Measurements from ENCODE around the gene OVOL1. TPM values are rescaled to one million over a fixed set of nuclear protein-coding genes. Genes with fewer than 3 reads are reported as not detected.

Gene OVOL1
- total and polyA plus RNA-seq, 4 donors = 0.28 to 3.9 TPM; not detected in 2

GRCh38 chr11:65802841-65803240 is 16.0 kb downstream of the OVOL1 start:
- DNase-seq (no peak), ATAC-seq (ENCODE audit: low FRiP score) (no peak)
- Histone ChIP-seq H3K36me3 (ENCODE audit: control insufficient read depth in 1 of 2, insufficient read depth in 2 of 2, low read length in 1 of 2) (no peaks in the 10 kb centered on the region), H3K27me3 (ENCODE audit: control insufficient read depth in 1 of 2, insufficient read depth in 2 of 2, low read length in 1 of 2) (no peaks in the 10 kb centered on the region), H3K9me3 (ENCODE audit: control insufficient read depth, low read length) (no peaks in the 10 kb centered on the region), H3K4me1 (ENCODE audit: control insufficient read depth in 1 of 2, insufficient read depth in 2 of 2, low read length in 2 of 2) (no peaks in the 10 kb centered on the region), H3K27ac (ENCODE audit: low read depth in 1 of 2, low read length in 2 of 2) (no peak overlapping the region), H3K4me3 (ENCODE audit: low read length in 2 of 2) (no peak overlapping the region)
- 83% methylated on average over 9 of the region's 9 CpGs for WGBS, 2 donors
- intact Hi-C loops (cut with DNase I) = no loop called here

GRCh38 chr11:65803797-65804492 is 17.1 kb downstream of the OVOL1 start:
- intact Hi-C loops (cut with DNase I) = no loop called here
- ATAC-seq (ENCODE audit: low FRiP score) (no peak), DNase-seq (no peak)
- Histone ChIP-seq H3K9me3 (ENCODE audit: control insufficient read depth, low read length) (no peaks in the 10 kb centered on the region), H3K27ac (ENCODE audit: low read depth in 1 of 2, low read length in 2 of 2) (no peak overlapping the region), H3K4me3 (ENCODE audit: low read length in 2 of 2) (no peak overlapping the region), H3K4me1 (ENCODE audit: control insufficient read depth in 1 of 2, insufficient read depth in 2 of 2, low read length in 2 of 2) (no peaks in the 10 kb centered on the region), H3K36me3 (ENCODE audit: control insufficient read depth in 1 of 2, insufficient read depth in 2 of 2, low read length in 1 of 2) (no peaks in the 10 kb centered on the region), H3K27me3 (ENCODE audit: control insufficient read depth in 1 of 2, insufficient read depth in 2 of 2, low read length in 1 of 2) (no peaks in the 10 kb centered on the region)
- WGBS, 2 donors = 60 to 64% methylated on average over 21 of the region's 21 CpGs

GRCh38 chr11:65806979-65807378 is 20.1 kb downstream of the OVOL1 start:
- Histone ChIP-seq H3K9me3 (ENCODE audit: control insufficient read depth, low read length) (no peaks in the 10 kb centered on the region), H3K4me3 (ENCODE audit: low read length in 2 of 2) (no peak overlapping the region), H3K4me1 (ENCODE audit: control insufficient read depth in 1 of 2, insufficient read depth in 2 of 2, low read length in 2 of 2) (no peaks in the 10 kb centered on the region), H3K27me3 (ENCODE audit: control insufficient read depth in 1 of 2, insufficient read depth in 2 of 2, low read length in 1 of 2) (no peaks in the 10 kb centered on the region), H3K27ac (ENCODE audit: low read depth in 1 of 2, low read length in 2 of 2) (no peak overlapping the region), H3K36me3 (ENCODE audit: control insufficient read depth in 1 of 2, insufficient read depth in 2 of 2, low read length in 1 of 2) (no peaks in the 10 kb centered on the region)
- WGBS, 2 donors = 53 to 62% methylated on average over 6 of the region's 6 CpGs
- intact Hi-C loops (cut with DNase I) = no loop called here
- ATAC-seq (ENCODE audit: low FRiP score) (no peak), DNase-seq (no peak)

- 76 to 77% methylated on average over 20 of the region's 20 CpGs for WGBS, 2 donors
- ATAC-seq (ENCODE audit: low FRiP score) = no peak
These were observed 22.0 kb downstream of the OVOL1 start for GRCh38 chr11:65808744-65809341.

GRCh38 chr11:65809496-65809895 is 22.6 kb downstream of the OVOL1 start:
- H3K4me1 ChIP-seq (ENCODE audit: control insufficient read depth in 1 of 2, insufficient read depth in 2 of 2, low read length in 2 of 2) = no peaks in the 10 kb centered on the region
- H3K4me3 ChIP-seq (ENCODE audit: low read length in 2 of 2) = no peak overlapping the region
- no peaks in the 10 kb centered on the region for H3K9me3 ChIP-seq (ENCODE audit: control insufficient read depth, low read length)
- 83 to 90% methylated on average over 9 of the region's 9 CpGs for WGBS, 2 donors
- DNase-seq = peak in 1 of 2 donors; percentile 44
- H3K27ac ChIP-seq (ENCODE audit: low read depth in 1 of 2, low read length in 2 of 2) = no peak overlapping the region
- intact Hi-C loops (cut with DNase I) = no loop called here
- no peak for ATAC-seq (ENCODE audit: low FRiP score)
- H3K36me3 ChIP-seq (ENCODE audit: control insufficient read depth in 1 of 2, insufficient read depth in 2 of 2, low read length in 1 of 2) = no peaks in the 10 kb centered on the region
- no peaks in the 10 kb centered on the region for H3K27me3 ChIP-seq (ENCODE audit: control insufficient read depth in 1 of 2, insufficient read depth in 2 of 2, low read length in 1 of 2)

More at GRCh38 chr11:65808744-65809341, 22.0 kb downstream of the OVOL1 start:
- H3K27me3 ChIP-seq (ENCODE audit: control insufficient read depth in 1 of 2, insufficient read depth in 2 of 2, low read length in 1 of 2) = no peaks in the 10 kb centered on the region
- intact Hi-C loops (cut with DNase I) = no loop called here
- no peaks in the 10 kb centered on the region for H3K9me3 ChIP-seq (ENCODE audit: control insufficient read depth, low read length)
- no peak overlapping the region for H3K4me3 ChIP-seq (ENCODE audit: low read length in 2 of 2)
- H3K4me1 ChIP-seq (ENCODE audit: control insufficient read depth in 1 of 2, insufficient read depth in 2 of 2, low read length in 2 of 2) = no peaks in the 10 kb centered on the region
- no peak overlapping the region for H3K27ac ChIP-seq (ENCODE audit: low read depth in 1 of 2, low read length in 2 of 2)
- DNase-seq = no peak
- no peaks in the 10 kb centered on the region for H3K36me3 ChIP-seq (ENCODE audit: control insufficient read depth in 1 of 2, insufficient read depth in 2 of 2, low read length in 1 of 2)

- intact Hi-C loops (cut with DNase I) = loop anchor here in 1 of 2 donors (10.0 kb wide), 1 partner anchor 185 kb away; no protein-coding TSS in a partner anchor
- Histone ChIP-seq H3K27ac (ENCODE audit: low read depth in 1 of 2, low read length in 2 of 2) (no peak overlapping the region), H3K36me3 (ENCODE audit: control insufficient read depth in 1 of 2, insufficient read depth in 2 of 2, low read length in 1 of 2) (no peaks in the 10 kb centered on the region), H3K27me3 (ENCODE audit: control insufficient read depth in 1 of 2, insufficient read depth in 2 of 2, low read length in 1 of 2) (no peaks in the 10 kb centered on the region), H3K4me1 (ENCODE audit: control insufficient read depth in 1 of 2, insufficient read depth in 2 of 2, low read length in 2 of 2) (no peaks in the 10 kb centered on the region), H3K4me3 (ENCODE audit: low read length in 2 of 2) (no peak overlapping the region), H3K9me3 (ENCODE audit: control insufficient read depth, low read length) (no peaks in the 10 kb centered on the region)
- 82% methylated on average over 23 of the region's 23 CpGs for WGBS, 2 donors
- DNase-seq (no peak), ATAC-seq (ENCODE audit: low FRiP score) (no peak)
These were observed 23.4 kb downstream of the OVOL1 start for GRCh38 chr11:65810046-65810868.

- Histone ChIP-seq H3K27me3 (ENCODE audit: control insufficient read depth in 1 of 2, insufficient read depth in 2 of 2, low read length in 1 of 2) (no peaks in the 10 kb centered on the region), H3K9me3 (ENCODE audit: control insufficient read depth, low read length) (no peaks in the 10 kb centered on the region), H3K27ac (ENCODE audit: low read depth in 1 of 2, low read length in 2 of 2) (no peak overlapping the region), H3K4me3 (ENCODE audit: low read length in 2 of 2) (no peak overlapping the region), H3K4me1 (ENCODE audit: control insufficient read depth in 1 of 2, insufficient read depth in 2 of 2, low read length in 2 of 2) (no peaks in the 10 kb centered on the region), H3K36me3 (ENCODE audit: control insufficient read depth in 1 of 2, insufficient read depth in 2 of 2, low read length in 1 of 2) (no peaks in the 10 kb centered on the region)
- intact Hi-C loops (cut with DNase I) = loop anchor here in 1 of 2 donors (10.0 kb wide), 1 partner anchor 187 kb away; no protein-coding TSS in a partner anchor
- WGBS, 2 donors = 70 to 71% methylated on average over 19 of the region's 19 CpGs
- no peak for ATAC-seq (ENCODE audit: low FRiP score)
- no peak for DNase-seq
These were observed 25.1 kb downstream of the OVOL1 start for GRCh38 chr11:65811764-65812475.

Data from aorta (tissue), 5 donors.